Hepatic stellate cell (primary cell): ENCODE data around the gene PITPNB.
A peak's percentile ranks its signal among the peaks of the same experiment; 100 is the strongest.

Source experiments
- DNase-seq: peaks from one replicate; pipeline ENCODE4 v3.0.0; 2011; ENCODE audit warnings: low spot score

The PITPNB gene

GRCh38 chr22:27919222-27919941, at the start of gene PITPNB:
PITPNB (minus strand) TSS chr22:27919256; CDS start chr22:27919191, 65 bp downstream.
- DNase-seq = peak; percentile 100

GRCh38 chr22:27966168-27967064, 47.4 kb upstream of the PITPNB start:
- no peak for DNase-seq

- no peak for DNase-seq
Measured at GRCh38 chr22:27962268-27963044, 43.4 kb upstream of the PITPNB start.

GRCh38 chr22:27961680-27962079, 42.6 kb upstream of the PITPNB start:
- DNase-seq = no peak

- no peak for DNase-seq
Measured at GRCh38 chr22:27961182-27961581, 42.1 kb upstream of the PITPNB start.

GRCh38 chr22:27959335-27960090, 40.5 kb upstream of the PITPNB start:
- DNase-seq = no peak

GRCh38 chr22:27952779-27953178, 33.7 kb upstream of the PITPNB start:
- no peak for DNase-seq

GRCh38 chr22:27952091-27952490, 33.0 kb upstream of the PITPNB start:
- DNase-seq = no peak

GRCh38 chr22:27949421-27949820, 30.4 kb upstream of the PITPNB start:
- DNase-seq = no peak

GRCh38 chr22:27948569-27948968, 29.5 kb upstream of the PITPNB start:
- DNase-seq = no peak

GRCh38 chr22:27947448-27947847, 28.4 kb upstream of the PITPNB start:
- no peak for DNase-seq

- DNase-seq = no peak
Measured at GRCh38 chr22:27941143-27941542, 22.1 kb upstream of the PITPNB start.

GRCh38 chr22:27937453-27937852, 18.4 kb upstream of the PITPNB start:
- DNase-seq = no peak

GRCh38 chr22:27935897-27936296, 16.8 kb upstream of the PITPNB start:
- no peak for DNase-seq

GRCh38 chr22:27934069-27934468, 15.0 kb upstream of the PITPNB start:
- DNase-seq = no peak

- DNase-seq = no peak
Measured at GRCh38 chr22:27933186-27933983, 14.3 kb upstream of the PITPNB start.

GRCh38 chr22:27930331-27931060, 11.4 kb upstream of the PITPNB start:
- DNase-seq = no peak

- no peak for DNase-seq
Measured at GRCh38 chr22:27927608-27928007, 8.6 kb upstream of the PITPNB start.

GRCh38 chr22:27925331-27925730, 6.3 kb upstream of the PITPNB start:
- DNase-seq = no peak
